HepG2 (cell line): ENCODE data around the gene CCND2. TPM values are rescaled to one million over a fixed set of nuclear protein-coding genes. Genes with fewer than 3 reads are reported as not detected.

Experiments
- ATAC-seq: fragments of 200-7000 bp; cut with Tn5 transposase; 3 replicates; pipeline ENCODE4 v1.9.1; 2020; ENCODE audit warnings: mild to moderate bottlenecking, moderate library complexity
- BruUV-seq: library from RNA; stranded (reverse); fragments of 400-500 nt; replicated peaks from 2 replicates; lab custom pipeline; 2021; lab: Mats Ljungman, UMichigan
- CTCF ChIA-PET: fragments of 300-600 bp; formaldehyde crosslinking; extraction: SDS; loops from one replicate; lab custom pipeline; 2021; ENCODE audit warnings: low total read pairs, inconsistent platforms, low intra/inter-chr PET ratio; lab: Yijun Ruan, JAX
- POLR2A ChIA-PET: fragments of 350-600 bp; sonication (Branson Sonifier 250); formaldehyde crosslinking; loops from one replicate; lab custom pipeline; 2020; ENCODE audit warnings: antibody characterized with exemption, inconsistent platforms; lab: Yijun Ruan, JAX
- DNase-seq: peaks from one replicate; pipeline ENCODE4 v3.0.0-alpha.2; 2015; ENCODE audit warnings: low spot score
- FAIRE-seq: peaks from 3 replicates; lab custom pipeline; 2011; peaks lifted over from hg19 to GRCh38; lab: Jason Lieb, UNC
- H2AFZ ChIP-seq: one replicate; pipeline ENCODE4 v1.6.1; 2011; ENCODE audit warnings: low read length, inconsistent platforms
- H3K27ac ChIP-seq: fragments of 300-600 bp; 3 replicates; pipeline ENCODE4 v1.8.0; 2011; ENCODE audit warnings: mixed run types, mild to moderate bottlenecking, mixed read lengths, low read length, inconsistent platforms; ENCODE audit not compliant: insufficient read depth; ENCODE audit errors: extremely low read length
- H3K27me3 ChIP-seq, 2 experiments: fragments of 200-600 bp in 1 of 2; 2 replicates in 1 of 2; 3 replicates in 1 of 2; pipeline versions ENCODE4 v1.6.0 to v1.8.0; 2011; ENCODE audit warnings: low read length in 2 of 2, mild to moderate bottlenecking in 2 of 2, moderate library complexity in 2 of 2, inconsistent platforms in 1 of 2; ENCODE audit not compliant: insufficient read depth in 2 of 2, control insufficient read depth in 1 of 2
- H3K36me3 ChIP-seq, 2 experiments: fragments of 200-600 bp in 1 of 2; replicated peaks in 1 of 2; 2 replicates in 1 of 2; 3 replicates in 1 of 2; pipeline versions ENCODE4 v1.5.1 to v1.8.0; 2011; ENCODE audit warnings: low read length in 2 of 2, inconsistent platforms in 1 of 2; ENCODE audit not compliant: insufficient read depth in 2 of 2, control insufficient read depth in 1 of 2
- H3K4me1 ChIP-seq: 2 replicates; pipeline ENCODE4 v1.5.1; 2012; ENCODE audit warnings: low read length, inconsistent platforms; ENCODE audit not compliant: insufficient read depth
- H3K4me2 ChIP-seq: 2 replicates; pipeline ENCODE4 v1.6.0; 2011; ENCODE audit warnings: low read depth, low read length, inconsistent platforms
- H3K4me3 ChIP-seq, 3 experiments: fragments of 200-600 bp in 1 of 3; sonication (generic), shearing (Covaris generic) in 1 of 3; replicated peaks in 1 of 3; 2 replicates each; pipeline ENCODE4 v1.5.1; 2011 to 2016; ENCODE audit warnings: low read length in 3 of 3, inconsistent platforms in 2 of 3, low read depth in 2 of 3, mild to moderate bottlenecking in 2 of 3, control low read depth in 1 of 3, mixed read lengths in 1 of 3; ENCODE audit not compliant: insufficient read depth in 1 of 3
- H3K79me2 ChIP-seq: one replicate; pipeline ENCODE4 v1.6.1; 2011; ENCODE audit warnings: low read length, inconsistent platforms; ENCODE audit not compliant: insufficient read depth
- H3K9ac ChIP-seq: 2 replicates; pipeline ENCODE4 v1.6.0; 2011; ENCODE audit warnings: mild to moderate bottlenecking, low read depth, low read length, inconsistent platforms; ENCODE audit not compliant: insufficient read depth
- H3K9me3 ChIP-seq: 2 replicates; pipeline ENCODE4 v1.5.1; 2012; ENCODE audit warnings: mild to moderate bottlenecking, low read length
- H4K20me1 ChIP-seq: 2 replicates; pipeline ENCODE4 v1.6.0; 2011; ENCODE audit warnings: inconsistent platforms, mild to moderate bottlenecking, low read length, moderate library complexity; ENCODE audit not compliant: insufficient read depth
- HNRNPK ChIP-seq: fragments of 200-400 bp; formaldehyde crosslinking; IDR thresholded peaks from 2 replicates; pipeline ENCODE4 v1.6.1; 2018; ENCODE audit warnings: low read length, low read depth, moderate library complexity, mild to moderate bottlenecking; ENCODE audit not compliant: poor library complexity, severe bottlenecking
- ISX ChIP-seq: sonication (generic); formaldehyde crosslinking; conservative IDR thresholded peaks from 2 replicates; pipeline ENCODE4 v1.5.0; 2020; ENCODE audit warnings: missing genetic modification reagents
- MED1 ChIP-seq: sonication (generic); formaldehyde crosslinking; IDR thresholded peaks from 2 replicates; pipeline ENCODE4 v1.4.0; 2020; ENCODE audit warnings: missing genetic modification reagents
- NR2C2 ChIP-seq: sonication (generic); formaldehyde crosslinking; IDR thresholded peaks from 2 replicates; pipeline ENCODE4 v1.4.0; 2020; ENCODE audit warnings: missing genetic modification reagents, mild to moderate bottlenecking, moderate library complexity, borderline replicate concordance
- NR2F2 ChIP-seq: IDR thresholded peaks from 2 replicates; pipeline ENCODE4 v1.6.1; 2012; ENCODE audit warnings: low read depth, inconsistent platforms, borderline replicate concordance
- TCF7 ChIP-seq: sonication (generic); IDR thresholded peaks from 2 replicates; pipeline ENCODE4 v1.6.1; 2016; ENCODE audit warnings: antibody characterized with exemption, low read depth
- ZNF143 ChIP-seq: sonication (generic); formaldehyde crosslinking; IDR thresholded peaks from 2 replicates; pipeline ENCODE4 v1.4.0; 2020; ENCODE audit warnings: missing genetic modification reagents
- ZNF468 ChIP-seq: sonication (generic); formaldehyde crosslinking; IDR thresholded peaks from 2 replicates; pipeline ENCODE4 v1.8.0; 2022; ENCODE audit warnings: mild to moderate bottlenecking, moderate library complexity, missing genetic modification reagents
- WGBS: methylation state at CpG from one replicate; pipeline ENCODE4 v1.1.6; 2017; ENCODE audit warnings: low lambda C conversion rate; 5-methylcytosine and 5-hydroxymethylcytosine counted together
- in situ Hi-C: cut with HindIII; loops from 2 replicates; pipeline ENCODE4 v1.10.0; 2017; ENCODE audit warnings: low pct_unique_long_range_greater_than_20kb; ENCODE audit not compliant: extremely low pct_ligation_motif_present
- intact Hi-C: fragments of 100-400 bp; cut with micrococcal nuclease; formaldehyde crosslinking; loops from one replicate; pipeline ENCODE4 v1.10.0; 2022; ENCODE audit not compliant: unreplicated experiment
- polyA plus RNA-seq, 8 experiments: library from polyadenylated mRNA; depleted of rRNA in 3 of 8; stranded (reverse) in 7 of 8; unstranded in 1 of 8; fragments of >200 nt; fragmentation: Illumina TruSeq in 4 of 8; extraction: Trizol in 4 of 8; gene quantifications; 2 replicates each; pipeline versions ENCODE4 v1.2.1 to v1.2.3, GENCODE V29; 2011 to 2016; ENCODE audit warnings: low read depth in 4 of 8, missing spikeins in 1 of 8, mixed read lengths in 1 of 8; ENCODE audit not compliant: insufficient read depth in 1 of 8
- total RNA-seq, 5 experiments: library from RNA; depleted of rRNA; stranded (reverse); fragments of >200 nt; fragmentation: Illumina TruSeq; extraction: Trizol; gene quantifications; 2 replicates each; pipeline ENCODE4 v1.2.3, GENCODE V29; 2016; ENCODE audit warnings: low read depth in 1 of 5

Gene CCND2
- total and polyA plus RNA-seq, 2 of the 13 experiments (the other 11 are each of a cell fraction or from before 2014, with no cell fraction given), result 0.61 to 1.4 TPM

GRCh38 chr12:4274396-4275015, 944 bp downstream of the CCND2 start:
- Histone ChIP-seq H3K79me2 (no peaks in the 10 kb centered on the region), H3K4me1 (peaks cover 57% of the 10 kb centered on the region), H3K27me3 (peaks cover 27 to 69% of the 10 kb centered on the region in 2 experiments), H4K20me1 (no peaks in the 10 kb centered on the region; the same call in 1 of the 2 replicates), H3K27ac (no peak overlapping the region), H3K9me3 (no peaks in the 10 kb centered on the region), H2AFZ (no peak overlapping the region), H3K36me3 (no peaks in the 10 kb centered on the region), H3K9ac (no peak overlapping the region), H3K4me2 (0 out of 2 replicates have a peak overlapping the region, but pooled peaks have one; percentile 7), H3K4me3 (no peak overlapping the region; a peak in 1 of 6 replicates)
- 36% methylated on average over 38 of the region's 42 CpGs for WGBS
- ChIA-PET CTCF (no interaction called here), POLR2A (no interaction called here)
- DNase-seq (no peak), ATAC-seq (no peak), FAIRE-seq (no peak)
- in situ Hi-C loops (loop anchor here (5.0 to 10.0 kb wide), 5 partner anchors 167 to 970 kb away; no protein-coding TSS in a partner anchor), intact Hi-C loops (loop anchor here (5.0 kb wide), 1 partner anchor 277 kb away; no protein-coding TSS in a partner anchor)
- no TSS peak for BruUV-seq
- TF ChIP-seq ISX (no peak), TCF7 (no peak), ZNF468 (CRISPR knock-in tag) (no peak), MED1 (CRISPR knock-in tag) (no peak), NR2C2 (CRISPR knock-in tag) (no peak), ZNF143 (no peak), HNRNPK (peak; percentile 3), NR2F2 (no peak)
